Measurements from ENCODE around the gene IER5L. TPM values are rescaled to one million over a fixed set of nuclear protein-coding genes. Genes with fewer than 3 reads are reported as not detected.

Gene IER5L
- total and polyA plus RNA-seq, 4 donors, result 0.40 to 3.3 (median 2.5) TPM

- H3K27me3 ChIP-seq (ENCODE audit: control insufficient read depth in 4 of 4, insufficient read depth in 4 of 4, low read length in 3 of 4), result no peaks in the 10 kb centered on the region
- no peak overlapping the region for H3K9ac ChIP-seq (ENCODE audit: low read depth in 1 of 2, low read length in 2 of 2)
- H3K9me3 ChIP-seq (ENCODE audit: control insufficient read depth in 4 of 4, low read length in 3 of 4), result no peaks in the 10 kb centered on the region
- 67% methylated on average over 6 of the region's 6 CpGs for WGBS
- TF ChIP-seq GABPA (IDR thresholded peaks at IDR 0.05 in 1 of 2, conservative IDR thresholded peaks at IDR 0.05 in 1 of 2), result no peak
- TF ChIP-seq HNF4G (IDR thresholded peaks at IDR 0.05), result no peak
- no peak for TF ChIP-seq RXRA (IDR thresholded peaks at IDR 0.05)
- TF ChIP-seq TAF1 (conservative IDR thresholded peaks at IDR 0.05), result no peak
- TF ChIP-seq YY1 (IDR thresholded peaks at IDR 0.05), result no peak
- no peak for TF ChIP-seq ATF3 (IDR thresholded peaks at IDR 0.05)
- TF ChIP-seq EGR1 (IDR thresholded peaks at IDR 0.05; ENCODE audit: low read depth in 2 of 2), result no peak
- TF ChIP-seq FOXA2 (IDR thresholded peaks at IDR 0.05), result no peak
- no peak for DNase-seq (ENCODE audit: low spot score)
- H3K36me3 ChIP-seq (ENCODE audit: control insufficient read depth in 4 of 4, insufficient read depth in 3 of 4, low read depth in 1 of 4, low read length in 3 of 4), result no peaks in the 10 kb centered on the region
- no peak overlapping the region for H3K4me3 ChIP-seq (ENCODE audit: low read depth in 1 of 3, low read length in 3 of 3)
- no peak overlapping the region for H3K27ac ChIP-seq (ENCODE audit: low read depth in 1 of 2, low read length in 2 of 2)
- H3K4me1 ChIP-seq (ENCODE audit: control insufficient read depth in 4 of 4, insufficient read depth in 4 of 4, low read length in 3 of 4), result peaks cover 0 to 28% (median 8%) of the 10 kb centered on the region in 4 donors
Observed at GRCh38 chr9:129170229-129170628, 7.8 kb downstream of the IER5L start.

- no peak for DNase-seq (ENCODE audit: low spot score)
- peak in 1 of 2 donors; percentile 6 for TF ChIP-seq RAD21 (IDR thresholded peaks at IDR 0.05)
- TF ChIP-seq MAX (IDR thresholded peaks at IDR 0.05), result no peak
- peak; percentile 23 for TF ChIP-seq NR2F2 (IDR thresholded peaks at IDR 0.05)
- Histone ChIP-seq H3K36me3 (ENCODE audit: control insufficient read depth in 4 of 4, insufficient read depth in 3 of 4, low read depth in 1 of 4, low read length in 3 of 4) (no peaks in the 10 kb centered on the region), H3K9me3 (ENCODE audit: control insufficient read depth in 4 of 4, low read length in 3 of 4) (no peaks in the 10 kb centered on the region), H3K4me3 (ENCODE audit: low read depth in 1 of 3, low read length in 3 of 3) (no peak overlapping the region), H3K9ac (ENCODE audit: low read depth in 1 of 2, low read length in 2 of 2) (peak overlapping the region in 1 of 2 donors; percentile 55), H3K4me1 (ENCODE audit: control insufficient read depth in 4 of 4, insufficient read depth in 4 of 4, low read length in 3 of 4) (peaks cover 0 to 14% (median 5%) of the 10 kb centered on the region in 4 donors), H3K27ac (ENCODE audit: low read depth in 1 of 2, low read length in 2 of 2) (peak overlapping the region; percentile 61 to 65), H3K27me3 (ENCODE audit: control insufficient read depth in 4 of 4, insufficient read depth in 4 of 4, low read length in 3 of 4) (no peaks in the 10 kb centered on the region)
- WGBS, result 30% methylated on average over 18 of the region's 18 CpGs
Observed at GRCh38 chr9:129166623-129167557, 11.2 kb downstream of the IER5L start.

- H3K27ac ChIP-seq (ENCODE audit: low read depth in 1 of 2, low read length in 2 of 2), result no peak overlapping the region
- H3K4me1 ChIP-seq (ENCODE audit: control insufficient read depth in 4 of 4, insufficient read depth in 4 of 4, low read length in 3 of 4), result peaks cover 0 to 14% (median 5%) of the 10 kb centered on the region in 4 donors
- H3K9ac ChIP-seq (ENCODE audit: low read depth in 1 of 2, low read length in 2 of 2), result no peak overlapping the region
- no peak for TF ChIP-seq FOXA1 (IDR thresholded peaks at IDR 0.05)
- no peak for TF ChIP-seq NR2F2 (IDR thresholded peaks at IDR 0.05)
- no peak for TF ChIP-seq EGR1 (IDR thresholded peaks at IDR 0.05; ENCODE audit: low read depth in 2 of 2)
- TF ChIP-seq REST (IDR thresholded peaks at IDR 0.05), result no peak
- no peak for TF ChIP-seq YY1 (IDR thresholded peaks at IDR 0.05)
- TF ChIP-seq HNF4A (conservative IDR thresholded peaks at IDR 0.05), result no peak
- no peak for TF ChIP-seq GABPA (IDR thresholded peaks at IDR 0.05 in 1 of 2, conservative IDR thresholded peaks at IDR 0.05 in 1 of 2)
- TF ChIP-seq FOXA2 (IDR thresholded peaks at IDR 0.05), result no peak
- no peak for TF ChIP-seq CTCF (IDR thresholded peaks at IDR 0.05; ENCODE audit: low read depth, low read length, missing input control)
- no peak for TF ChIP-seq JUND (IDR thresholded peaks at IDR 0.05)
- no peak for TF ChIP-seq RXRA (IDR thresholded peaks at IDR 0.05)
- no peak for TF ChIP-seq RAD21 (IDR thresholded peaks at IDR 0.05)
- TF ChIP-seq MAX (IDR thresholded peaks at IDR 0.05), result no peak
- H3K36me3 ChIP-seq (ENCODE audit: control insufficient read depth in 4 of 4, insufficient read depth in 3 of 4, low read depth in 1 of 4, low read length in 3 of 4), result no peaks in the 10 kb centered on the region
- DNase-seq (ENCODE audit: low spot score), result no peak
- H3K9me3 ChIP-seq (ENCODE audit: control insufficient read depth in 4 of 4, low read length in 3 of 4), result no peaks in the 10 kb centered on the region
- H3K27me3 ChIP-seq (ENCODE audit: control insufficient read depth in 4 of 4, insufficient read depth in 4 of 4, low read length in 3 of 4), result no peaks in the 10 kb centered on the region
- no peak overlapping the region for H3K4me3 ChIP-seq (ENCODE audit: low read depth in 1 of 3, low read length in 3 of 3)
Observed at GRCh38 chr9:129165198-129165597, 12.9 kb downstream of the IER5L start.

Data from liver (tissue), 9 donors.